Measurements from ENCODE around the gene PIGQ.

DNA sequence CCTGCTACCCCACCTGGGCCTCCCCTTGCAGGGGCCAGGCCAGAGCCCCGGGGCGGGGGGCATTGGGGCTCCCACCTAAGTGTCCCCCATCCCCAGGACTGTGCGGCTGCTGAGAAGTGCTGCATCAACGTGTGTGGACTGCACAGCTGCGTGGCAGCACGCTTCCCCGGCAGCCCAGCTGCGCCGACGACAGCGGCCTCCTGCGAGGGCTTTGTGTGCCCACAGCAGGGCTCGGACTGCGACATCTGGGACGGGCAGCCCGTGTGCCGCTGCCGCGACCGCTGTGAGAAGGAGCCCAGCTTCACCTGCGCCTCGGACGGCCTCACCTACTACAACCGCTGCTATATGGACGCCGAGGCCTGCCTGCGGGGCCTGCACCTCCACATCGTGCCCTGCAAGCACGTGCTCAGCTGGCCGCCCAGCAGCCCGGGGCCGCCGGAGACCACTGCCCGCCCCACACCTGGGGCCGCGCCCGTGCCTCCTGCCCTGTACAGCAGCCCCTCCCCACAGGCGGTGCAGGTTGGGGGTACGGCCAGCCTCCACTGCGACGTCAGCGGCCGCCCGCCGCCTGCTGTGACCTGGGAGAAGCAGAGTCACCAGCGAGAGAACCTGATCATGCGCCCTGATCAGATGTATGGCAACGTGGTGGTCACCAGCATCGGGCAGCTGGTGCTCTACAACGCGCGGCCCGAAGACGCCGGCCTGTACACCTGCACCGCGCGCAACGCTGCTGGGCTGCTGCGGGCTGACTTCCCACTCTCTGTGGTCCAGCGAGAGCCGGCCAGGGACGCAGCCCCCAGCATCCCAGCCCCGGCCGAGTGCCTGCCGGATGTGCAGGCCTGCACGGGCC is 62.9 kb downstream of the PIGQ start:
- TF ChIP-seq ZNF274 (IDR thresholded peaks at IDR 0.05; ENCODE audit: low read depth, low read length) (no peak), YY1 (IDR thresholded peaks at IDR 0.05; ENCODE audit: insufficient read depth, insufficient read length) (no peak)

Measured in NT2/D1 (cell line).